ENCODE results near the gene CMTM7. TPM values are rescaled to one million over a fixed set of nuclear protein-coding genes. Genes with fewer than 3 reads are reported as not detected.

Gene CMTM7
- total RNA-seq, 1 experiment from 2014 or later, result 62.6 TPM

GRCh38 chr3:32454731-32455608 is 63.3 kb downstream of the CMTM7 start:
- POLR2A ChIA-PET, result no interaction called here
- intact Hi-C loops (cut with micrococcal nuclease), result no loop called here

GRCh38 chr3:32455609-32456428 is 64.2 kb downstream of the CMTM7 start:
- Histone ChIP-seq H3K79me2 (ENCODE audit: insufficient read depth, low read length) (peaks cover 40% of the 10 kb centered on the region; the same call in 1 of the 2 replicates), H2AFZ (ENCODE audit: low read depth, low read length, poor library complexity, severe bottlenecking) (no peak overlapping the region), H3K4me2 (ENCODE audit: low read length) (no peak overlapping the region), H3K4me1 (ENCODE audit: control insufficient read depth in 1 of 2, insufficient read depth in 2 of 2, low read length in 2 of 2) (no peaks in the 10 kb centered on the region), H3K9me3 (ENCODE audit: control insufficient read depth in 1 of 2, insufficient read depth in 1 of 2, low read depth in 1 of 2, low read length in 2 of 2) (no peaks in the 10 kb centered on the region), H3K36me3 (ENCODE audit: control insufficient read depth in 1 of 2, insufficient read depth in 2 of 2, low read length in 2 of 2) (peaks cover 3 to 32% of the 10 kb centered on the region in 2 experiments; a peak in 2 of 4 replicates), H3K4me3 (replicated peaks in 1 of 2; ENCODE audit: low read depth in 1 of 2, low read length in 2 of 2) (no peak overlapping the region), H3K27ac (ENCODE audit: low read depth, low read length) (no peak overlapping the region), H4K20me1 (ENCODE audit: insufficient read depth) (no peaks in the 10 kb centered on the region), H3K27me3 (ENCODE audit: insufficient read depth, low read length) (no peaks in the 10 kb centered on the region), H3K9me2 (ENCODE audit: insufficient read depth) (no peaks in the 10 kb centered on the region), H3K9ac (ENCODE audit: low read length) (no peak overlapping the region)
- ATAC-seq, result no peak
- no TSS peak for BruUV-seq (replicated peaks)
- ChIA-PET RAD21 (ENCODE audit: low non-redundant PET in 1 of 2, low total read pairs in 2 of 2, uncharacterized antibody in 2 of 2, unreplicated experiment in 2 of 2) (no interaction called here), POLR2A (no interaction called here), CTCF (interaction anchor here (1.8 kb wide), 1 partner anchor 12 kb away, joined by 7 read pairs; no protein-coding TSS in a partner anchor)
- no peak for DNase-seq (ENCODE audit: low read depth, low spot score)
- intact Hi-C loops (cut with micrococcal nuclease), result no loop called here
- TF ChIP-seq FOSL1 (IDR thresholded peaks at IDR 0.05; ENCODE audit: low read depth), result no peak
- TF ChIP-seq, protein P1, sequence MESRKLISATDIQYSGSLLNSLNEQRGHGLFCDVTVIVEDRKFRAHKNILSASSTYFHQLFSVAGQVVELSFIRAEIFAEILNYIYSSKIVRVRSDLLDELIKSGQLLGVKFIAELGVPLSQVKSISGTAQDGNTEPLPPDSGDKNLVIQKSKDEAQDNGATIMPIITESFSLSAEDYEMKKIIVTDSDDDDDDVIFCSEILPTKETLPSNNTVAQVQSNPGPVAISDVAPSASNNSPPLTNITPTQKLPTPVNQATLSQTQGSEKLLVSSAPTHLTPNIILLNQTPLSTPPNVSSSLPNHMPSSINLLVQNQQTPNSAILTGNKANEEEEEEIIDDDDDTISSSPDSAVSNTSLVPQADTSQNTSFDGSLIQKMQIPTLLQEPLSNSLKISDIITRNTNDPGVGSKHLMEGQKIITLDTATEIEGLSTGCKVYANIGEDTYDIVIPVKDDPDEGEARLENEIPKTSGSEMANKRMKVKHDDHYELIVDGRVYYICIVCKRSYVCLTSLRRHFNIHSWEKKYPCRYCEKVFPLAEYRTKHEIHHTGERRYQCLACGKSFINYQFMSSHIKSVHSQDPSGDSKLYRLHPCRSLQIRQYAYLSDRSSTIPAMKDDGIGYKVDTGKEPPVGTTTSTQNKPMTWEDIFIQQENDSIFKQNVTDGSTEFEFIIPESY (IDR thresholded peaks at IDR 0.05; ENCODE audit: extremely low read depth, insufficient replicate concordance, low read length), result no peak
- TF ChIP-seq YY1 (IDR thresholded peaks at IDR 0.05; ENCODE audit: extremely low read depth, insufficient replicate concordance, low read depth, low read length), result no peak
- TF ChIP-seq, protein P2, sequence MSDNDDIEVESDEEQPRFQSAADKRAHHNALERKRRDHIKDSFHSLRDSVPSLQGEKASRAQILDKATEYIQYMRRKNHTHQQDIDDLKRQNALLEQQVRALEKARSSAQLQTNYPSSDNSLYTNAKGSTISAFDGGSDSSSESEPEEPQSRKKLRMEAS (IDR thresholded peaks at IDR 0.05), result no peak
- no peak for TF ChIP-seq CEBPB (IDR thresholded peaks at IDR 0.05; ENCODE audit: low read depth)
- TF ChIP-seq CBX3 (IDR thresholded peaks at IDR 0.05; ENCODE audit: low read depth), result no peak
- TF ChIP-seq ELF1 (IDR thresholded peaks at IDR 0.05; ENCODE audit: borderline replicate concordance, low read depth), result no peak
- TF ChIP-seq RAD21 (IDR thresholded peaks at IDR 0.05; ENCODE audit: low read depth), result no peak
- TF ChIP-seq EZH2 (IDR thresholded peaks at IDR 0.05), result no peak
- no peak for TF ChIP-seq TCF7L2 (IDR thresholded peaks at IDR 0.05; ENCODE audit: borderline replicate concordance, extremely low read depth, insufficient read depth, insufficient read length)
- TF ChIP-seq ZNF274 (IDR thresholded peaks at IDR 0.05; ENCODE audit: low read depth, low read length), result no peak
- no peak for TF ChIP-seq EGR1 (IDR thresholded peaks at IDR 0.05; ENCODE audit: low read depth)
- TF ChIP-seq EZH2phosphoT487 (IDR thresholded peaks at IDR 0.05; ENCODE audit: borderline replicate concordance), result no peak
- no peak for TF ChIP-seq SIN3A (IDR thresholded peaks at IDR 0.05; ENCODE audit: low read depth)

More at GRCh38 chr3:32454731-32455608, 63.3 kb downstream of the CMTM7 start:
- Histone ChIP-seq H3K4me2 (ENCODE audit: low read length) (no peak overlapping the region), H3K9me3 (ENCODE audit: control insufficient read depth in 1 of 2, insufficient read depth in 1 of 2, low read depth in 1 of 2, low read length in 2 of 2) (no peaks in the 10 kb centered on the region), H4K20me1 (ENCODE audit: insufficient read depth) (no peaks in the 10 kb centered on the region), H2AFZ (ENCODE audit: low read depth, low read length, poor library complexity, severe bottlenecking) (no peak overlapping the region), H3K9me2 (ENCODE audit: insufficient read depth) (no peaks in the 10 kb centered on the region), H3K27me3 (ENCODE audit: insufficient read depth, low read length) (no peaks in the 10 kb centered on the region), H3K4me1 (ENCODE audit: control insufficient read depth in 1 of 2, insufficient read depth in 2 of 2, low read length in 2 of 2) (no peaks in the 10 kb centered on the region), H3K9ac (ENCODE audit: low read length) (no peak overlapping the region), H3K79me2 (ENCODE audit: insufficient read depth, low read length) (peaks cover 33% of the 10 kb centered on the region; the same call in 1 of the 2 replicates), H3K4me3 (replicated peaks in 1 of 2; ENCODE audit: low read depth in 1 of 2, low read length in 2 of 2) (no peak overlapping the region), H3K27ac (ENCODE audit: low read depth, low read length) (no peak overlapping the region), H3K36me3 (ENCODE audit: control insufficient read depth in 1 of 2, insufficient read depth in 2 of 2, low read length in 2 of 2) (peaks cover 3 to 32% of the 10 kb centered on the region in 2 experiments; a peak in 2 of 4 replicates)
- no TSS peak for BruUV-seq (replicated peaks)
- no peak for ATAC-seq
- ChIA-PET CTCF (interaction anchor here (1.1 to 1.8 kb wide), 2 partner anchors 13 kb away, joined by 3 to 7 read pairs; no protein-coding TSS in a partner anchor), RAD21 (ENCODE audit: low non-redundant PET in 1 of 2, low total read pairs in 2 of 2, uncharacterized antibody in 2 of 2, unreplicated experiment in 2 of 2) (no interaction called here)
- TF ChIP-seq ZNF274 (IDR thresholded peaks at IDR 0.05; ENCODE audit: low read depth, low read length), result no peak
- no peak for TF ChIP-seq POLR2A (IDR thresholded peaks at IDR 0.05; ENCODE audit: borderline replicate concordance, extremely low read depth, insufficient read depth, insufficient read length)
- no peak for TF ChIP-seq JUND (IDR thresholded peaks at IDR 0.05)
- no peak for TF ChIP-seq TCF7L2 (IDR thresholded peaks at IDR 0.05; ENCODE audit: borderline replicate concordance, extremely low read depth, insufficient read depth, insufficient read length)
- no peak for TF ChIP-seq EZH2phosphoT487 (IDR thresholded peaks at IDR 0.05; ENCODE audit: borderline replicate concordance)
- no peak for DNase-seq (ENCODE audit: low read depth, low spot score)

Data from HCT116 (cell line).